K562 (cell line): ENCODE results near the gene C2orf92. TPM values are rescaled to one million over a fixed set of nuclear protein-coding genes. Genes with fewer than 3 reads are reported as not detected.

Experiments
- ATF6 ChIP-seq: sonication (generic); formaldehyde crosslinking; IDR thresholded peaks from 2 replicates; pipeline ENCODE4 v1.4.0; 2020; ENCODE audit warnings: mild to moderate bottlenecking, missing genetic modification reagents
- CSDE1 ChIP-seq, 2 experiments: fragments of 450-650 bp; IDR thresholded peaks; 2 replicates each; pipeline ENCODE4 v1.6.1; 2016; ENCODE audit warnings: mild to moderate bottlenecking in 1 of 2
- EP400 ChIP-seq: fragments of 450-650 bp; IDR thresholded peaks from 2 replicates; pipeline ENCODE4 v1.6.1; 2017; ENCODE audit warnings: antibody characterized with exemption, mild to moderate bottlenecking, moderate library complexity
- MYC ChIP-seq, 2 experiments: fragments of 250-450 bp in 1 of 2; sonication (Bioruptor Pico) in 1 of 2; IDR thresholded peaks; 2 replicates each; pipeline versions ENCODE4 v1.5.1 to v1.6.1; 2012 to 2021; ENCODE audit warnings: low read depth in 2 of 2, borderline replicate concordance in 1 of 2, improper control_type of control experiment in 1 of 2, low read length in 1 of 2, mild to moderate bottlenecking in 1 of 2, moderate library complexity in 1 of 2
- NFRKB ChIP-seq: fragments of 450-650 bp; IDR thresholded peaks from 2 replicates; pipeline ENCODE4 v1.6.1; 2016; ENCODE audit warnings: low read depth
- SRF ChIP-seq, 2 experiments: fragments of 250-450, 450-650 bp in 1 of 2; sonication (Bioruptor Pico) in 1 of 2; sonication (generic) in 1 of 2; formaldehyde crosslinking; IDR thresholded peaks; 2 replicates each; pipeline versions ENCODE4 v1.5.0 to v1.5.1; 2020 to 2022; ENCODE audit warnings: mild to moderate bottlenecking in 1 of 2, missing genetic modification reagents in 1 of 2
- ZMIZ1 ChIP-seq, 2 experiments: fragments of 150-350 bp in 1 of 2; IDR thresholded peaks; 2 replicates each; pipeline ENCODE4 v1.6.1; 2012 to 2016; ENCODE audit warnings: low read depth in 2 of 2, low read length in 2 of 2, mild to moderate bottlenecking in 1 of 2, moderate library complexity in 1 of 2
- ZNF318 ChIP-seq, 2 experiments: fragments of 450-650 bp; IDR thresholded peaks; 2 replicates each; pipeline ENCODE4 v1.6.1; 2016; ENCODE audit warnings: mild to moderate bottlenecking in 2 of 2, borderline replicate concordance in 1 of 2, low read depth in 1 of 2, moderate library complexity in 1 of 2
- ZNF655 ChIP-seq: fragments of 250-450 bp; sonication (Bioruptor Pico); IDR thresholded peaks from 2 replicates; pipeline ENCODE4 v1.5.0; 2021
- polyA plus RNA-seq, 8 experiments: library from polyadenylated mRNA; depleted of rRNA in 4 of 8; stranded (reverse) in 5 of 8; unstranded in 3 of 8; fragments of >200 nt; fragmentation: Nextera tagmentation in 2 of 8; fragmentation: Illumina TruSeq in 1 of 8; extraction: Ambion mirVana in 2 of 8; extraction: Trizol in 1 of 8; gene quantifications; 2 replicates each; pipeline versions ENCODE4 v1.2.1 to v1.2.3, GENCODE V29; 2011 to 2014; ENCODE audit warnings: inconsistent platforms in 1 of 8, missing spikeins in 1 of 8
- total RNA-seq, 7 experiments: library from RNA; depleted of rRNA in 6 of 7; stranded (reverse); fragments of >200 nt in 6 of 7; fragmentation: Illumina TruSeq in 2 of 7; extraction: Trizol in 2 of 7; gene quantifications; 2 replicates each; pipeline versions ENCODE4 v1.2.1 to v1.2.3, GENCODE V29; 2011 to 2021; ENCODE audit warnings: low replicate concordance in 1 of 7

C2orf92 gene
- total and polyA plus RNA-seq, 9 of the 15 experiments (the other 6 are each of a cell fraction or from before 2014, with no cell fraction given), result 0.65 to 6.8 (median 3.6) TPM

GRCh38 chr2:97662895-97663625, 6.5 kb upstream of the C2orf92 start (continued):
- TF ChIP-seq ZNF318 (IDR thresholded peaks at IDR 0.05; ENCODE audit: borderline replicate concordance in 1 of 2, low read depth in 1 of 2) (no peak), ZMIZ1 (IDR thresholded peaks at IDR 0.05; ENCODE audit: low read depth in 2 of 2, low read length in 2 of 2) (0 out of 4 replicates have a peak, but pooled peaks of 1 of the 2 experiments have one; percentile 29), SRF (CRISPR knock-in tag; IDR thresholded peaks at IDR 0.05) (no peak), NFRKB (peak; percentile 73; the same call in 1 of the 2 replicates), CSDE1 (IDR thresholded peaks at IDR 0.05) (no peak), ZNF655 (CRISPR knock-in tag) (no peak), EP400 (0 out of 2 replicates have a peak, but pooled peaks have one; percentile 34), MYC (IDR thresholded peaks at IDR 0.05; ENCODE audit: low read depth, low read length) (peak; percentile 44; the same call in 1 of the 2 replicates), MYC (CRISPR knock-in tag; IDR thresholded peaks at IDR 0.05; ENCODE audit: borderline replicate concordance, low read depth) (no peak), ATF6 (0 out of 2 replicates have a peak, but pooled peaks have one; percentile 48)
